MM.1S (cell line): ENCODE data around the gene RPH3AL.

Experiments
- DNase-seq: peaks from one replicate; pipeline ENCODE4 v3.0.0-alpha.2; 2015
- H2AFZ ChIP-seq: fragments of 300-600 bp; sonication (generic); 2 replicates; pipeline ENCODE4 v1.6.0; 2016; ENCODE audit warnings: antibody characterized with exemption, low read length
- H3F3A ChIP-seq: fragments of 300-600 bp; sonication (generic); 2 replicates; pipeline ENCODE4 v1.6.1; 2016; ENCODE audit warnings: mild to moderate bottlenecking, antibody characterized with exemption, low read length, moderate library complexity, mixed read lengths; ENCODE audit not compliant: insufficient read depth
- H3K27ac ChIP-seq: fragments of 300-600 bp; sonication (generic); 2 replicates; pipeline ENCODE4 v1.5.1; 2016; ENCODE audit warnings: mild to moderate bottlenecking, low read length
- H3K27me3 ChIP-seq: fragments of 300-600 bp; sonication (generic); replicated peaks from 2 replicates; pipeline ENCODE4 v1.6.0; 2016; ENCODE audit warnings: low read length; ENCODE audit not compliant: insufficient read depth
- H3K36me3 ChIP-seq: fragments of 300-600 bp; sonication (generic); replicated peaks from 2 replicates; pipeline ENCODE4 v1.6.1; 2016; ENCODE audit warnings: mild to moderate bottlenecking, low read length, mixed read lengths; ENCODE audit not compliant: insufficient read depth
- H3K4me1 ChIP-seq: fragments of 300-600 bp; sonication (generic); 2 replicates; pipeline ENCODE4 v1.6.1; 2016; ENCODE audit warnings: low read length, mixed read lengths
- H3K4me2 ChIP-seq: fragments of 300-600 bp; sonication (generic); 2 replicates; pipeline ENCODE4 v1.6.0; 2016; ENCODE audit warnings: low read depth, low read length
- H3K4me3 ChIP-seq: fragments of 300-600 bp; sonication (generic); 2 replicates; pipeline ENCODE4 v1.5.1; 2016; ENCODE audit warnings: low read length, mixed read lengths
- H3K79me2 ChIP-seq: fragments of 300-600 bp; sonication (generic); 2 replicates; pipeline ENCODE4 v1.6.1; 2016; ENCODE audit warnings: mixed run types, low read length, mixed read lengths
- H3K9ac ChIP-seq: fragments of 300-600 bp; sonication (generic); 2 replicates; pipeline ENCODE4 v1.6.1; 2016; ENCODE audit warnings: low read length, mixed read lengths
- H3K9me2 ChIP-seq: fragments of 300-600 bp; sonication (generic); replicated peaks from 2 replicates; pipeline ENCODE4 v1.6.1; 2016; ENCODE audit warnings: mild to moderate bottlenecking, low read length, mixed read lengths; ENCODE audit not compliant: insufficient read depth
- H3K9me3 ChIP-seq: fragments of 300-600 bp; sonication (generic); replicated peaks from 2 replicates; pipeline ENCODE4 v1.6.1; 2016; ENCODE audit warnings: mild to moderate bottlenecking, low read length, mixed read lengths; ENCODE audit not compliant: insufficient read depth
- H4K20me1 ChIP-seq: fragments of 300-600 bp; sonication (generic); 2 replicates; pipeline ENCODE4 v1.6.1; 2016; ENCODE audit warnings: mild to moderate bottlenecking, low read length, moderate library complexity, mixed read lengths; ENCODE audit not compliant: insufficient read depth
- EZH2 ChIP-seq: fragments of 300-600 bp; sonication (generic); optimal IDR thresholded peaks from 2 replicates; pipeline ENCODE3; 2017; ENCODE audit warnings: low read depth, mild to moderate bottlenecking, antibody characterized with exemption, low read length, mixed read lengths
- EZH2phosphoT487 ChIP-seq: fragments of 300-600 bp; sonication (generic); IDR thresholded peaks from 2 replicates; pipeline ENCODE4 v1.6.1; 2018; ENCODE audit warnings: antibody characterized with exemption, low read length
- TF ChIP-seq, protein P1 (sequence below): fragments of 300-600 bp; sonication (generic); IDR thresholded peaks from 2 replicates; pipeline ENCODE4 v1.5.1; 2016; ENCODE audit warnings: antibody characterized with exemption, low read length, mixed read lengths

The RPH3AL gene

DNA sequence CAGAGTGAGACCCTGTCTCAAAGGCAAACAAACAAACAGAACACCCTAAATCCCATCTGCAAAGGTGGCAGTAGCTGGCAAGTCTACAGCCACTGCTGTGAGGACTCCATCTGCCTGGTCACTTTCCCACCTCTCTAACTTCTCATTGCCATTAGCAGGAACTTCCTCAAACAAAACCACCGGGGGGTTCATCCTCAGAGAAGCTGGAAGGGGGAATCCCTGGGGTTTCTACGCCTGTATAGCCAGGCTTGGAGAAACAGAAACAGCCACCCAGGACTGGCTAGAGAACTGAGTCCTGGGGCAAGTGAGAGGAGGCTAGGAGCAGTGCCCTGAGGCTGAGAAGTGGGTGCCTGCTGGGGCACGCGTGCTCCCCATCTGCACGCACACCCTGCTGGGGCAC lies 7.3 kb downstream of the RPH3AL start:
- Histone ChIP-seq H3K27me3 (peaks cover 57% of the 10 kb centered on the region), H3K9me3 (no peaks in the 10 kb centered on the region), H3K9me2 (no peaks in the 10 kb centered on the region), H2AFZ (no peak overlapping the region), H3K36me3 (no peaks in the 10 kb centered on the region), H4K20me1 (no peaks in the 10 kb centered on the region), H3F3A (no peaks in the 10 kb centered on the region), H3K4me2 (no peak overlapping the region), H3K4me3 (no peak overlapping the region), H3K27ac (no peak overlapping the region), H3K79me2 (no peaks in the 10 kb centered on the region), H3K4me1 (no peaks in the 10 kb centered on the region), H3K9ac (no peak overlapping the region)
- TF ChIP-seq EZH2 = no peak
- TF ChIP-seq EZH2phosphoT487 = no peak
- TF ChIP-seq, protein P1, sequence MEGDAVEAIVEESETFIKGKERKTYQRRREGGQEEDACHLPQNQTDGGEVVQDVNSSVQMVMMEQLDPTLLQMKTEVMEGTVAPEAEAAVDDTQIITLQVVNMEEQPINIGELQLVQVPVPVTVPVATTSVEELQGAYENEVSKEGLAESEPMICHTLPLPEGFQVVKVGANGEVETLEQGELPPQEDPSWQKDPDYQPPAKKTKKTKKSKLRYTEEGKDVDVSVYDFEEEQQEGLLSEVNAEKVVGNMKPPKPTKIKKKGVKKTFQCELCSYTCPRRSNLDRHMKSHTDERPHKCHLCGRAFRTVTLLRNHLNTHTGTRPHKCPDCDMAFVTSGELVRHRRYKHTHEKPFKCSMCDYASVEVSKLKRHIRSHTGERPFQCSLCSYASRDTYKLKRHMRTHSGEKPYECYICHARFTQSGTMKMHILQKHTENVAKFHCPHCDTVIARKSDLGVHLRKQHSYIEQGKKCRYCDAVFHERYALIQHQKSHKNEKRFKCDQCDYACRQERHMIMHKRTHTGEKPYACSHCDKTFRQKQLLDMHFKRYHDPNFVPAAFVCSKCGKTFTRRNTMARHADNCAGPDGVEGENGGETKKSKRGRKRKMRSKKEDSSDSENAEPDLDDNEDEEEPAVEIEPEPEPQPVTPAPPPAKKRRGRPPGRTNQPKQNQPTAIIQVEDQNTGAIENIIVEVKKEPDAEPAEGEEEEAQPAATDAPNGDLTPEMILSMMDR = no peak
- no peak for DNase-seq

DNA sequence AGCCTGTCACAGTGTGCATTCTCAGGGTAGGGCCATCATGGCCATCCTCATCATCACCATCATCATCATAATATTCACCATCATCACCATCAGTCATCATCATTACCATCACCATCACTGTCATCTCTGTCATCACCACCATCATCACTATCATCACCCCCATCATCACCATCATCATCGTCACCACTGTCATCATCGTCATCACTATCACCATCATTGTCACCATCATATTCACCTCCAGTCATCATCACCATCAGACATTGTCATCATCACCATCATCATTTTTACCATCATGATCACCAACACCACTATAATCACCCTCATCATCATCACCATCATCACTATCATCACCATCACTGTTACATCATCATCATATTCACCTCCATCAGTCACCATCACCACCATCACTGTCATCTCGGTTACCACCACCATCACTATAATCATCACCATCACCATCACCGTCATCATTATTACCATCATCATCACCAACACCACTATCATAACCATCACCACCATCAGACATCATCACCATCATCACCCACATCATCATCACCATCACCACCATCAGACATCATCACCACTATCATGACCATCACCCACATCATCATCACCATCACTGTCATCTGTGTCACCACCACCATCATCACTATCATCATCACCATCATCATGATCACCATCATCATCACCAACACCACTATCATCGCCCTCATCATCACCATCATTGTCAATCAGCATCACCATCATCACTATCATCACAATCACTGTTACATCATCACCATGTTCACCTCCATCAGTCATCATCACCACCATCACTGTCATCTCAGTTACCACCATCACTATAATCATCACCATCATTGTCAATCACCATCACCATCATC lies 8.5 kb downstream of the RPH3AL start:
- Histone ChIP-seq H3F3A (no peaks in the 10 kb centered on the region), H3K79me2 (no peaks in the 10 kb centered on the region), H3K4me3 (no peak overlapping the region), H3K4me1 (no peaks in the 10 kb centered on the region), H3K4me2 (no peak overlapping the region), H3K9me3 (no peaks in the 10 kb centered on the region), H3K9ac (no peak overlapping the region), H3K27me3 (peaks cover 56% of the 10 kb centered on the region), H3K36me3 (no peaks in the 10 kb centered on the region), H4K20me1 (no peaks in the 10 kb centered on the region), H2AFZ (no peak overlapping the region), H3K9me2 (no peaks in the 10 kb centered on the region), H3K27ac (no peak overlapping the region)
- no peak for DNase-seq
- TF ChIP-seq EZH2phosphoT487 (no peak), EZH2 (no peak)
- TF ChIP-seq, protein P1 = no peak

DNA sequence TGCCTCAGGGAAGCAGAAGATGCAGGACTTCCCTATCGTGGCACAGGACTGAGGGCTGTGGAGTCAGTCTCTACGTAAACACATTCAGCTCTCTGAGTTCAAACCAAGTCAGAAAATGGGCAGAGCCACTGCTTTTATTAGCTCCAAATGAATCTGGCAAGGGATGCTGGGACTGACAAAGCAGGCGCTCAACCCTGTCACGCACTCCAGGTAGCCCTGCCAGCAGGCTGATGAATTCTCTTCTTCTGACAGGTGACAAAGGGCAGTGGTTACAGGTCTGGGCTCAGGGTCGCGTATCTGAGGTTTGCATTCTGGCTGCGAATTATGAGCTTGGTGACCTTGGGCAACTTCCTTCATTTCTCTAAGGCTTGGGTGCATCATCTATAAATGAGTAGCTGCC lies 9.4 kb downstream of the RPH3AL start:
- no peaks in the 10 kb centered on the region for H3K4me1 ChIP-seq

More for the DNA sequence above, 9.4 kb downstream of the RPH3AL start:
- TF ChIP-seq EZH2 = no peak
- TF ChIP-seq, protein P1 = no peak
- Histone ChIP-seq H3K27ac (no peak overlapping the region), H3K4me3 (no peak overlapping the region), H3K9ac (no peak overlapping the region), H3F3A (no peaks in the 10 kb centered on the region), H3K36me3 (no peaks in the 10 kb centered on the region), H3K9me2 (no peaks in the 10 kb centered on the region), H4K20me1 (no peaks in the 10 kb centered on the region), H3K79me2 (no peaks in the 10 kb centered on the region), H3K4me2 (no peak overlapping the region), H3K9me3 (no peaks in the 10 kb centered on the region), H3K27me3 (peaks cover 56% of the 10 kb centered on the region), H2AFZ (no peak overlapping the region)
- no peak for DNase-seq
